Brain pericyte (primary cell): ENCODE results near the gene PTTG1.

Experiments used
- DNase-seq: peaks from one replicate; pipeline ENCODE4 v3.0.0-alpha.2; 2012; ENCODE audit warnings: low read depth, low spot score

PTTG1 gene

GRCh38 chr5:160453751-160454150 lies 32.1 kb downstream of the PTTG1 start:
- no peak for DNase-seq

- DNase-seq = no peak
These were observed 33.9 kb downstream of the PTTG1 start for GRCh38 chr5:160455600-160455999.

DNA sequence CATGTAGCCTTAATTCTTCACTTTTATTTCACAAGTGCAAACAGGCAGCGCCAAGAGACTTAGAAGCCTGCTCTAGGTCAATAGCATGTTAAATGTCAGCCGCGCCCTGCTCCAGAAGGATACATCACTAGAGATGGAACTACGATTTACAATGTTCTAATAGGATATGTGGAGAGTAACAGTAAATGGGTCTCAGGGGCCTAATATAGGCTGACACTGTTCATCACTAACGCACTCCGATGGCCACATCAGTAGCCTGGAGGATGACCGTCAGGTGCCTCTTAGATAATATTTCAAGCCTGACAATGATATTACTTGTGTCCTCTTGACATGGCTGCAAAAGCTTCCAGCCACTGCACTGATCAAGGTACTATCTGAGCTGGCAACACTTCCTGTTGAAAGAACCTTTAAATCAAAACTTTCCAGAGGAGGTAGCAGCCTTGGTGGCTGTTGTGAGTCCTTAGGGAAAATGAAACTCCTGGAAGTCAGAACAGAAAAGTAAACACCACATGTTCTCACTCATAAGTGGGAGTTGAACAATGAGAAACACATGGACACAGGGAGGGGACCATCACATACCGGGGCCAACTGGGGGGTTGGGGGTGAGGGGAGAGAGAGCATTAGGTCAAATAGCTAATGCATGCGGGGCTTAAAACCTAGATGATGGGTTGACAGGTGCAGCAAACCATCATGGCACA lies 35.0 kb downstream of the PTTG1 start:
- no peak for DNase-seq

DNA sequence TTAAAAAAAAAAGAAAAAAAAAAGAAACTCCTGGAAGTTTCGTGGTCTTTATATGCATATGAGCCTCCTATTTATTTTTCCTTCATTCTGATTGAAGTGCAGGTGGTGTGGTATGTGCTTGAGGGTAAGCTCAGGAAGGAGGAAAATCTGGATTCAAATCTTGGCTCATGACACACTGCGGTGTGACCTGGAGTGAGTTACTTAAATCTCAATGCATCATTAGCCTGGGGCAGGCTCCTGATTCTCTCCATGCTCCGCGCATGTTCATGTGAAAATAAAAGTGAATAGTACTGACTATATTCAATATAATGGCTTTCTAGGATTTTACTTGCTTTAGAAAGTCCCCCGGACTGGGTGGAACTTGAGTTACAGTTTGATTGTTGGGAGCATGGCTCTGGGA lies 35.6 kb downstream of the PTTG1 start:
- no peak for DNase-seq

GRCh38 chr5:160458806-160459800 lies 37.4 kb downstream of the PTTG1 start:
- no peak for DNase-seq

DNA sequence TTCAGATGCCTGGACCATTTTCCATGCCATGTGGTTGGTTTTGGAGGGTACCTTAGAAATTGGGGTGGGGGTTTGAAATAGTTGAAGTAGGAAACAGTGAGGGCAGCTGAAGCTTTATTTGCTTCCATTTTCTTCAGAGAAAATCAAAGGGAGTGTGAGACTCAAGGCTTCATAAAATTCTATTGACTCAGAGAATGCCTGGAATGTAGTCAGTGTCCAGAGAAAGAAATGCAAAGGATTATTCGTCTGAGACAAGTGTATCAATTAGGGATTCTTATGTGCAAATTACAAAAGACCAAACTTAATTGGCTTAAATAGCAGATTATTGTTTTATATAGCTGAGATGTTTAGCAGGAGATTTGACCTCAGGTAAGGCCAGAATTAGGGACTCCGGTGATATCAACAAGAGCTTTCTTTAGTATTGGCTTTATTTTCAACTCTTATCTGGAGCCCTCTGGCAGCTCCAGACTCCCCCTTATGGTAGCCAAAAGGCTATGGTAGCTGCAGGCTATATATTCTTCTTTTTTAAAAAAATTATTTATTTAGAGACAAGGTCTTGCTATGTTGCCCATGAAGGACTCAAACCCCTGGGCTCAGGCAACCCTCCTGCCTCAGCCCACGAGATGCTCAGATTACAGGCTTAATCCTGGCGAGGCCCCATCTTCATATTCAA lies 38.9 kb downstream of the PTTG1 start:
- no peak for DNase-seq

GRCh38 chr5:160461378-160461777 lies 39.7 kb downstream of the PTTG1 start:
- DNase-seq = no peak

GRCh38 chr5:160462167-160462566 lies 40.5 kb downstream of the PTTG1 start:
- no peak for DNase-seq

- DNase-seq = no peak
These were observed 41.6 kb downstream of the PTTG1 start for GRCh38 chr5:160463227-160463626.

- no peak for DNase-seq
These were observed 42.2 kb downstream of the PTTG1 start for GRCh38 chr5:160463740-160464465.

DNA sequence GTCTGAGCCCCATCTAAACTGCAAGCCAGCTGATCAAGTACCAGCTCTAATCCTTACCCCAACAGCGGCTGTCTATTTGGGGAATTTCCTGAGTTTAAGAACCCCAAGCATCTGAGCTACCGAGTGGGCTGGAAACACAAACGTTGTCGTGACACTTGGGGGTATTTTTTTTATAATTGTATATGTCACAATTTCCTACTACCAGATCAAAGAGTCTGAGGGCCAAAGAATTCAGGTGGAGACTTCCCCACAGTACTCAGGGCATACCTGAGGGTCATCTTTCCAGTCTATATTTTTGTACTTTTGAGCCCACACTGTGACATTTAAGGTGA lies 42.8 kb downstream of the PTTG1 start:
- no peak for DNase-seq

GRCh38 chr5:160466116-160466515 lies 44.5 kb downstream of the PTTG1 start:
- no peak for DNase-seq

DNA sequence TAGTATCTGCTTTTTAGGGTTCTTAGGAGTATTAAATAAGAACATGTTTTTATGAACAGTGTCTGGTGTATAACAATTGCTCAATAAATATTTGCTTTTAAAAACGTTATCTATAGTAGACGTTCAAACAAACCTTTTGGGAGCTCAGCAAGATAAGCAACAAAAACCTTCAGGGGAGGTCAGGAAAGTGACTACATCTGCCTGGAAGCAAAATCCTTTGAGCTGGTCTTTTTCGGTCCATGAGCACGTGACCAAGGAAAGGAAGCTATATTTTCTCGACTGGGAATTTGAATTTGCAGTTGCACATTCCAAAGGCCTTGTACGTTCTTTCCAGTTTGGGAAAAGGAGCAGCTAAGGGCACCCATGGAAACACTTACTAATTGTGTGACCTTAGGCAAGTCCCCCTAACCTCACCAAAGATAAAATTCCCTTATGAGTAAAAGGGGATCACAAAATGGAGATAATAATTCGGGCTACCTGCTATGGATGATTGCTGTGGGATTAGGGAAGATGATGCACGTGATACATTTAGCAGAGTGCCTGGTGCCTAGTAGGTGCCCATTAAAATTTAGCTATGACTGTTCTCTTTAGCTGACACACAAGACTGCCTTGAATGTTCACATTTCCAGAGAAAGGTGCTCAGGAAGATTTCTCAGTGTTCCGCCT lies 45.4 kb downstream of the PTTG1 start:
- DNase-seq = no peak

- DNase-seq = no peak
These were observed 46.1 kb downstream of the PTTG1 start for GRCh38 chr5:160467555-160468362.

DNA sequence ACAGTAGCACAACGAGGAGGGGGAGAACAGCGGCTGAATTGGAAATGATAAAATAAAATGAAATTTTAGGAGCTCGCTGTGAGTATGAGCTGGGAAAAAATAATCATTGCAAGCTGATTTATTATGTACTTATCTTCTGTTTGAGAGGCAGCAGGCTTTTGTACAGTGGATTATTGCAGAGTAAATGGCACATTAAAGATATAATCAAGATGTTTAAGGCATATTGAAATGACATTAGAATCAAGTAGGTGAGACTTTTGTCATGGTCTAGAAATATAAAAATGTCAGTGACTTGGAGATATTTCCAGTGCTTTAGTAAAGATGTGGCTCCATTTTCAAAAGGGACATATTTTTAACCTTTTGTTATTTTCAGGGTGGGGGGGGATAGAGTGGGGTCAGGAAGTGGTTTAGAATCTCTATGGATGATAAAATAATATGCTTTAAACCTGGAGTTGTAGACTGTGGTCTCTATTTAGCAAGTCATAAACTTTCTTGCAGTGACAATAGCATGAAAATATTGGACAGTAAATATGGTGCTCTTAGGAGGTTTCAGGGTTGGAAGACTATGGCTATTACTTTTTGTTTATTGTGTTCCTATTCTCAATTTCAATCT lies 46.8 kb downstream of the PTTG1 start:
- no peak for DNase-seq

GRCh38 chr5:160469156-160470144 lies 47.8 kb downstream of the PTTG1 start:
- no peak for DNase-seq

DNA sequence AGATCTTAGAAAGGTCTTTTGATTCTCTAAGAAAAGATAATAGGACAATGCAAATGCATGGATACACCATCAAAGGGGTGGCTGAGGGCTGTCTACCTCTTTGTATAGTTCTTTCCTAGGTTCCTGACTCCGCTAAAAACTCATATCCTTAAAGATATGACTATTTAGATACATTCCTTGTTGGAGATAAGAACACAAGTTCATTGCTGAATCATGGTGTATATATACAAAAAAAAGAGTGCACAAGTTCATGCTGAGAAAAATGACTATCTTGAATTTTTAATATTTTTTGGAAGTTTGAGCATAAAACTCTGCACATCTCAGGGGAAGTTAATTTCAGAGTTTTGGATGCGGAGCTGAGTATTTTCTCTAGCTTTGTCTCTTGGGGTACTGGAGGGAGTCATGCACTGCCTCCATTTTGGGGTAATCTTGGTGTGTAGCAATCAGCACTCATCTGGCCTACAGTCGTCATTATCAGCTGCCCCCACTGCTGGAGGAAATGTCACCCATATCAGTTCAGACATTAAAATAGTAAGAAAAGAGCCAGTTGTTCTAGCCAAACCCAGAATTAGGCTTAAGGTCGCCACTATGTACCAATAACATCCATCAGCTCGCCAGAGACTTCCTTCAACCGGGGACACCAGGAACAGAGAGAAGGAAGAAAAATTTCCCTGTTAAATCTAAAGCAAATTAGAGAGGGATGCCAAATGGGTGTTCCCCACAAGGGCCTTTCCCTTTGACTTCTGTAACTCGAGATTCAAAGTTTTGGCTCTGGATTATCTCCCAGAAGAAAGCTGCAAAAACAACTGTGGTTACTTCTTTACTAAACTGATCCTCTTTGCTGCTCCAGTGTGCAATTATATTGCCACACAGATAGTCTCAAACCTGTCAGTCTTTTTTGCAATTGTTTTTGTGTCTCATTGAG lies 49.0 kb downstream of the PTTG1 start:
- DNase-seq = no peak

DNA sequence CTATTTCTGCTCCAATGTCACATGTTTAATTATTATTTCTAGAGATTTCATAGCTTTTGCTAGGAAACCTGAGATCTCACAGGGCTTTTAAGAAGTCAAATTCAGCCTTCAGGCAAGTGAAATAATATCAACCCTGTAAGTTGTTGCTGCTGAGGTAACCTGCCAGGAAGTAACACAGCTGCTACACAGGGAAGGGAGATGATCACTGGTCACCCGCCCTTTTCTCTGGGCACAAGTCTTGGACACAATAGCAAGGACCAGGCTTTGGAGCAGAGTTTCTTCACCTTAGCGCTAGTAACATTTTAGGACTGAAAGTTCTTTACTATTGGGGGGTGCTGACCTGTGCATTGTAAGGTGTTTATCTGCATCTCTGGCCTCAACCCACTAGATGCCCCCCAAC lies 50.1 kb downstream of the PTTG1 start:
- DNase-seq = no peak
